ENCODE results near the gene ADCK2.

Gene ADCK2

DNA sequence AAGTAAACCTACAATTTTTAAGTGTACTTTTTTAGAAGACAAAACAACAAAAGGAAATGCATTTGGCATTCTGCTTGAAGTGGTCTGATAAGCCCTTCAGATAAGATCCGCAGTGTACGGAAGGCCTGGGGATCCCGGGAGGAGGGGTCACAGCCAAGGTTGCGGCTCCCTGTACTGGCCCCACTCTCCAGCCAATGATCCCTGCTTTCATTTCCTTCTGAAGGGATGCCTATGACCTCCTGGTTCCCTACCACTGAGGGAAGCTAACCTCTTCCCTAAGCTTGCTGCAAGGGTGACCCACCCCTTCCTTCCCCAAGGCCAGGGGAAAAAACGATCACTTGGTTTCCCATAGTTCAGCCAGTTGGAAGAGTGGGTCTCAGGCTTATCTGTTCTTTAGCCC, 37.4 kb upstream of the ADCK2 start:
- no peak overlapping the region for H3K27ac ChIP-seq
- TF ChIP-seq CTCF (conservative IDR thresholded peaks at IDR 0.05) (no peak), ZFX (IDR thresholded peaks at IDR 0.05) (no peak)

GRCh38 chr7:140635816-140636215, 36.9 kb upstream of the ADCK2 start:
- no peak for TF ChIP-seq CTCF (conservative IDR thresholded peaks at IDR 0.05)
- no peak for TF ChIP-seq ZFX (IDR thresholded peaks at IDR 0.05)
- H3K27ac ChIP-seq: no peak overlapping the region

GRCh38 chr7:140637400-140637799, 35.3 kb upstream of the ADCK2 start:
- H3K27ac ChIP-seq: no peak overlapping the region
- TF ChIP-seq ZFX (IDR thresholded peaks at IDR 0.05) (no peak), CTCF (conservative IDR thresholded peaks at IDR 0.05) (no peak)

- no peak overlapping the region for H3K27ac ChIP-seq
- TF ChIP-seq ZFX (IDR thresholded peaks at IDR 0.05) (no peak), CTCF (conservative IDR thresholded peaks at IDR 0.05) (no peak)
Observed at GRCh38 chr7:140638173-140638791, 34.5 kb upstream of the ADCK2 start.

DNA sequence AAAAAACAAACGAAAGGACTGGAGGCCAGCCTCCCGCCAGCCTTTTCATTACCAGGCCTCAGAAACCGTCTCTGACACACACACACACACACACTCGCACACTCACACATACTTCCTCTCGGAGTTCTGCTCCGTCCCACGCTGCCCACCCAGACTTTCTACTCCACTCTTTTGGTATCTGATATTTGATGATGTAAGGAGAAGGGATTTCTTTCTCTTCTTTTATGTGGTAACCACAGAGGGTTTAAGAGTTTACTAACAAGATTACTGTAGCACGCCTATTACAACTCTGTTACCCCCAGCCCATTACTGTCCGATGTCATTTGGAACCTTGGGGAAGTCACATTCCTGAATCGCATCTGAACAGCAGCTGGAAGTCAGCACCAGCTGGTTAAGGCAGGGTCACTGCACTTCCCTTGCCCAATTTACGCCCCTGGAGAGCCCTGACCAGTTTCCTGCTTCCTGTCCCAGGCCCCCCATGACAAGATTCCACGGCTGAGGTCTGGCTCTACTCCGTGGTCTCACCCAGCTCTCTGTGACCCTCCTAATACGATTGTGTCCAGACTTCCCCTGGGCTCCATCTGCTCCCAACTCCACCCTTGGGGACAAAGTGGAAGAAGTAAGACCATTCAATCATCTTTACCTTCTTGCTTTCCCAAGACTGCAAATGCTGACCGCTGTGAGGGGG, 33.2 kb upstream of the ADCK2 start:
- H3K27ac ChIP-seq: no peak overlapping the region
- no peak for TF ChIP-seq CTCF (conservative IDR thresholded peaks at IDR 0.05)
- TF ChIP-seq ZFX (IDR thresholded peaks at IDR 0.05): no peak

DNA sequence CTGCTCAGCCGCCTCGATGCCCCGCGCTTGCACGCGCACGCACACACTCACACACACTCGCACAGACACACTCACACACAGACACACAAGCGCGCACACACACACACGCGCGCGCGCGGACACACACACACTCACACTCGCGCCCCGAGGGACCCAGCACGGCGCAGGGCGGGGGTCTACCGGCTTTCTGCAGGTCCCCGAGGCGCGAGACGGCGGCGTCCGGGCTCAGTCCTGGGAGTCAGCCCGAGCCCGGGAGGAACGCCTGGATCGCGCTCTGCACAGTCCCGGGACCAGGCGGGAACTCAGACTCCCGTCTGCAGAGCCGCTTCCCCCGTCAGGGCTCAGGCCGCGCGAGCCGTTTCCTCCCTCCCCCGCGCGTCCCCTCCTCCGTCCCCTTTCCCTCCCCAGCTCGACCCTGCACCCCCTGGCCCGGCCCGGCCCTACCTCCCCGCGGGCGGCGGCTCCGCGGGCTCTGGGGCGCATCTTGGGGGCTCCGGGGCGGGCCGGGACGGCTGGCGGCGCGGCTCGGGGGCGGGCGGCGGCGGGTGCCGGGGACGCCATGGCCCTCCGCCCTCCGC, 32.6 kb upstream of the ADCK2 start:
- H3K27ac ChIP-seq: no peak overlapping the region
- TF ChIP-seq CTCF (conservative IDR thresholded peaks at IDR 0.05) (no peak), ZFX (IDR thresholded peaks at IDR 0.05) (no peak)

DNA sequence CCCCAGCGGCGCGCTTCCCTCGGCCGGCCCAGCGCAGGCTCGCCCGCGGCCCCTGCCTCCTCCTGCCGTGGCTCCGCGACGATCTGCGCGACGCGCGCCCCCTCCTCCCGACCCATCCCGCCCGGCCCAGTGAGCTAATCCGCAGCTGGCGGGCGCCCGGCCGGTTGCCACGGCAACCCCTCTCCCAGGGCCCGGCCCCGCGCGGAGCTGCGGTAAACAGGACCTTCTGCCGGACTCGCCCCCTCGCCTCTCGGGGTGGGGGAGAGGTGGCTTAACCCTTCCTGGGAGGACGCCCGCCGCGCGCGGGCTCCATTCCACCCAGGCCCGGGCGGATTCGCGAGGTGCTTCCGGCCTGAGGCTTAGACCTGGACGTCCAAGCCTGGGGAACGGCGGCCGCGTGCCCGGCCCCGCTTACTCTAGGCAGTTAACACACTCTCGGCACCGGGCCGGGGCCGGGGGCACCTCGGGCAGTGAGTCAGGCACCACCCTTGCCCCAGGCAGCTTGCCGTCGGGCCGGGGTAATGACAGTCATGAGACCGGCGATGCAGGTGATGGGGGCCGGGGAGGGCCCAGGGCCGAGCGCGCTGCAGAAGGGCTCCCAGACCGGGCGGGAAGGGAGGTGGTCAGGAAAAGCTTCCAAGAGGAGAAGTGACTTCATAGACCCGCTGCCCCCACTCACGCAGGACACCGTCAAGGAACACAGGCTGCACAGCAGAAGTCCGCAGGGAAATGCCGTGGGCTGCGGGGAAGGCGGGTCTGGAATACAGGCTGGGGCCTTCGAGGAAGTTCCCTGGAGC, 31.8 kb upstream of the ADCK2 start, which contains the start of gene DENND2A:
Gene DENND2A (minus strand): TSS at position 87 of the 797 bp plus-strand sequence. CDS start 38,416 bp downstream, outside the sequence.
- TF ChIP-seq CTCF (conservative IDR thresholded peaks at IDR 0.05) (no peak), ZFX (IDR thresholded peaks at IDR 0.05) (no peak)

More for the DNA sequence above, 31.8 kb upstream of the ADCK2 start, which contains the start of gene DENND2A:
- no peak within 1 kb of the TSS for H3K27ac ChIP-seq

Data from C4-2B (cell line).